ENCODE measurements around the gene SHQ1. TPM values are rescaled to one million over a fixed set of nuclear protein-coding genes. Genes with fewer than 3 reads are reported as not detected.
"Not testable (repeated sequence)": the region's sequence is repeated elsewhere in the genome, so short reads cannot be mapped to it uniquely, and the experiment has no call there.

The SHQ1 gene
- total RNA-seq, 1 experiment from 2014 or later: 14.0 TPM

GRCh38 chr3:72798552-72799195 lies 49.6 kb downstream of the SHQ1 start:
- Histone ChIP-seq H3K4me3 (no peak overlapping the region), H3K9me3 (replicated peaks) (no peaks in the 10 kb centered on the region), H3K27me3 (no peaks in the 10 kb centered on the region), H3K27ac (no peak overlapping the region), H3K4me1 (no peaks in the 10 kb centered on the region), H3K36me3 (no peaks in the 10 kb centered on the region)
- no peak for DNase-seq

- no peaks in the 10 kb centered on the region for H3K9me3 ChIP-seq (replicated peaks)
- DNase-seq: peak; percentile 6 to 35
- no peak overlapping the region for H3K4me3 ChIP-seq
- H3K4me1 ChIP-seq: no peaks in the 10 kb centered on the region
- no peak overlapping the region for H3K27ac ChIP-seq
- no peaks in the 10 kb centered on the region for H3K27me3 ChIP-seq
- H3K36me3 ChIP-seq: no peaks in the 10 kb centered on the region
These were observed 50.3 kb downstream of the SHQ1 start for GRCh38 chr3:72797773-72798543.

GRCh38 chr3:72794079-72794478 lies 54.2 kb downstream of the SHQ1 start:
- H3K4me1 ChIP-seq: peaks cover 11% of the 10 kb centered on the region
- H3K27ac ChIP-seq: no peak overlapping the region
- no peaks in the 10 kb centered on the region for H3K36me3 ChIP-seq
- no peak overlapping the region for H3K4me3 ChIP-seq
- H3K9me3 ChIP-seq (replicated peaks): no peaks in the 10 kb centered on the region
- no peaks in the 10 kb centered on the region for H3K27me3 ChIP-seq
- no peak for DNase-seq

GRCh38 chr3:72791161-72791560 lies 57.1 kb downstream of the SHQ1 start:
- Histone ChIP-seq H3K36me3 (no peaks in the 10 kb centered on the region), H3K4me1 (peaks cover 11% of the 10 kb centered on the region), H3K27me3 (no peaks in the 10 kb centered on the region), H3K9me3 (replicated peaks) (no peaks in the 10 kb centered on the region), H3K4me3 (no peak overlapping the region), H3K27ac (peak overlapping the region; percentile 31; the same call in 1 of the 2 replicates)
- peak in 1 of 2 experiments; percentile 43 for DNase-seq

- Histone ChIP-seq H3K4me1 (peaks cover 11% of the 10 kb centered on the region), H3K4me3 (no peak overlapping the region), H3K9me3 (replicated peaks) (no peaks in the 10 kb centered on the region), H3K27me3 (no peaks in the 10 kb centered on the region), H3K36me3 (no peaks in the 10 kb centered on the region), H3K27ac (no peak overlapping the region)
- peak in 1 of 2 experiments; percentile 8 for DNase-seq
These were observed 58.5 kb downstream of the SHQ1 start for GRCh38 chr3:72789786-72790185.

GRCh38 chr3:72788232-72788631 lies 60.0 kb downstream of the SHQ1 start:
- H3K4me1 ChIP-seq: peaks cover 11% of the 10 kb centered on the region
- not testable (repeated sequence) for H3K36me3 ChIP-seq; DNase-seq; H3K9me3 ChIP-seq (replicated peaks); H3K27ac ChIP-seq; H3K4me3 ChIP-seq; H3K27me3 ChIP-seq

GRCh38 chr3:72786668-72787067 lies 61.6 kb downstream of the SHQ1 start:
- Histone ChIP-seq H3K9me3 (replicated peaks) (no peaks in the 10 kb centered on the region), H3K27me3 (no peaks in the 10 kb centered on the region), H3K36me3 (no peaks in the 10 kb centered on the region), H3K27ac (no peak overlapping the region), H3K4me1 (peaks cover 11% of the 10 kb centered on the region), H3K4me3 (no peak overlapping the region)
- no peak for DNase-seq

GRCh38 chr3:72784226-72784625 lies 64.0 kb downstream of the SHQ1 start:
- Histone ChIP-seq H3K4me1 (no peaks in the 10 kb centered on the region), H3K4me3 (no peak overlapping the region), H3K27me3 (no peaks in the 10 kb centered on the region), H3K27ac (no peak overlapping the region), H3K9me3 (replicated peaks) (no peaks in the 10 kb centered on the region), H3K36me3 (no peaks in the 10 kb centered on the region)
- no peak for DNase-seq

- H3K4me1 ChIP-seq: no peaks in the 10 kb centered on the region
- H3K27me3 ChIP-seq: no peaks in the 10 kb centered on the region
- no peaks in the 10 kb centered on the region for H3K9me3 ChIP-seq (replicated peaks)
- no peak overlapping the region for H3K4me3 ChIP-seq
- no peak overlapping the region for H3K27ac ChIP-seq
- no peaks in the 10 kb centered on the region for H3K36me3 ChIP-seq
- no peak for DNase-seq
These were observed 65.7 kb downstream of the SHQ1 start for GRCh38 chr3:72782521-72782920.

- no peak for DNase-seq
- Histone ChIP-seq H3K4me1 (no peaks in the 10 kb centered on the region), H3K9me3 (replicated peaks) (no peaks in the 10 kb centered on the region), H3K27ac (no peak overlapping the region), H3K27me3 (no peaks in the 10 kb centered on the region), H3K36me3 (no peaks in the 10 kb centered on the region), H3K4me3 (no peak overlapping the region)
These were observed 78.3 kb downstream of the SHQ1 start for GRCh38 chr3:72769758-72770540.

- no peaks in the 10 kb centered on the region for H3K36me3 ChIP-seq
- H3K27me3 ChIP-seq: no peaks in the 10 kb centered on the region
- H3K4me3 ChIP-seq: no peak overlapping the region
- peaks cover 5% of the 10 kb centered on the region for H3K4me1 ChIP-seq
- H3K27ac ChIP-seq: no peak overlapping the region
- H3K9me3 ChIP-seq (replicated peaks): no peaks in the 10 kb centered on the region
- no peak for DNase-seq
These were observed 79.3 kb downstream of the SHQ1 start for GRCh38 chr3:72768936-72769335.

- no peak overlapping the region for H3K4me3 ChIP-seq
- H3K36me3 ChIP-seq: no peaks in the 10 kb centered on the region
- peaks cover 8% of the 10 kb centered on the region for H3K4me1 ChIP-seq
- no peak overlapping the region for H3K27ac ChIP-seq
- no peak for DNase-seq
- no peaks in the 10 kb centered on the region for H3K27me3 ChIP-seq
- no peaks in the 10 kb centered on the region for H3K9me3 ChIP-seq (replicated peaks)
These were observed 79.8 kb downstream of the SHQ1 start for GRCh38 chr3:72768481-72768880.

- Histone ChIP-seq H3K36me3 (no peaks in the 10 kb centered on the region), H3K4me3 (no peak overlapping the region), H3K27me3 (no peaks in the 10 kb centered on the region), H3K9me3 (replicated peaks) (no peaks in the 10 kb centered on the region), H3K4me1 (peaks cover 11% of the 10 kb centered on the region), H3K27ac (no peak overlapping the region)
- no peak for DNase-seq
These were observed 80.2 kb downstream of the SHQ1 start for GRCh38 chr3:72768006-72768441.

GRCh38 chr3:72766866-72767265 lies 81.4 kb downstream of the SHQ1 start:
- Histone ChIP-seq H3K4me3 (no peak overlapping the region), H3K4me1 (peaks cover 11% of the 10 kb centered on the region), H3K9me3 (replicated peaks) (no peaks in the 10 kb centered on the region), H3K27me3 (no peaks in the 10 kb centered on the region), H3K36me3 (no peaks in the 10 kb centered on the region), H3K27ac (no peak overlapping the region)
- no peak for DNase-seq

All from SJCRH30 (cell line).